T-cell (primary cell): ENCODE results near the gene GCNT1. TPM values are rescaled to one million over a fixed set of nuclear protein-coding genes. Genes with fewer than 3 reads are reported as not detected.
A peak's percentile ranks its signal among the peaks of the same experiment; 100 is the strongest.
"Not testable (repeated sequence)": the region's sequence is repeated elsewhere in the genome, so short reads cannot be mapped to it uniquely, and the experiment has no call there.

ENCODE experiments used
- ATAC-seq, 4 experiments: fragments of 200-7000 bp in 3 of 4; fragments of 150-1000 bp in 1 of 4; cut with Tn5 transposase; replicated peaks in 1 of 4; 1 replicate in 3 of 4; 2 replicates in 1 of 4; pipeline ENCODE4 v1.10.0; 2021; ENCODE audit warnings: moderate library complexity in 3 of 4, mild to moderate bottlenecking in 2 of 4, moderate number of reproducible peaks in 1 of 4
- CTCF ChIA-PET, 2 donors: fragments of 300-600 bp; sonication (Branson Sonifier 250); formaldehyde crosslinking; loops; one replicate each; lab custom pipeline; 2022; ENCODE audit warnings: antibody characterized with exemption in 2 of 2; lab: Charles Lee
- POLR2A ChIA-PET, 2 donors: fragments of 300-600 bp; sonication (Branson Sonifier 250); formaldehyde crosslinking; loops; one replicate each; lab custom pipeline; 2022; ENCODE audit warnings: antibody characterized with exemption in 2 of 2; lab: Charles Lee
- DNase-seq, 35 experiments: peaks; one replicate each; pipeline versions ENCODE4 v3.0.0 to v3.0.0-alpha.2; 2013 to 2023
- H3K27ac ChIP-seq: one replicate; pipeline ENCODE4 v1.5.1; 2013; ENCODE audit warnings: low read length
- H3K27me3 ChIP-seq, 2 experiments: replicated peaks in 1 of 2; 1 replicate in 1 of 2; 2 replicates in 1 of 2; pipeline versions ENCODE4 v1.6.1 to v1.7.0; 2013; ENCODE audit warnings: low read length in 1 of 2, mixed read lengths in 1 of 2; ENCODE audit not compliant: control insufficient read depth in 2 of 2, insufficient read depth in 2 of 2; ENCODE audit errors: extremely low read depth in 1 of 2
- H3K36me3 ChIP-seq, 2 donors: 1 replicate in 1 of 2; 2 replicates in 1 of 2; pipeline versions ENCODE4 v1.6.1 to v1.7.0; 2013; ENCODE audit warnings: low read length in 1 of 2; ENCODE audit not compliant: control insufficient read depth in 2 of 2, insufficient read depth in 1 of 2; ENCODE audit errors: extremely low read depth in 1 of 2
- H3K4me1 ChIP-seq, 2 experiments: 1 replicate in 1 of 2; 2 replicates in 1 of 2; pipeline versions ENCODE4 v1.6.1 to v1.7.0; 2013; ENCODE audit warnings: low read length in 2 of 2, mixed read lengths in 1 of 2; ENCODE audit not compliant: insufficient read depth in 2 of 2, control insufficient read depth in 1 of 2; ENCODE audit errors: extremely low read depth in 1 of 2
- H3K4me3 ChIP-seq, 2 donors: 1 replicate in 1 of 2; 2 replicates in 1 of 2; pipeline versions ENCODE4 v1.5.1 to v1.7.0; 2013; ENCODE audit warnings: mild to moderate bottlenecking in 2 of 2, low read length in 1 of 2, moderate library complexity in 1 of 2; ENCODE audit not compliant: control insufficient read depth in 1 of 2; ENCODE audit errors: extremely low read depth in 1 of 2
- H3K9me3 ChIP-seq: 2 replicates; pipeline ENCODE4 v1.7.0; 2013
- H3K27ac Mint-ChIP-seq, 2 donors: one replicate each; pipeline ENCODE4 v1.8.0; 2020 to 2021; ENCODE audit warnings: mild to moderate bottlenecking in 2 of 2, mixed read lengths in 2 of 2
- H3K27me3 Mint-ChIP-seq, 2 donors: one replicate each; pipeline ENCODE4 v1.8.0; 2021 to 2022; ENCODE audit warnings: mixed read lengths in 2 of 2
- H3K36me3 Mint-ChIP-seq: one replicate; pipeline ENCODE4 v1.8.0; 2021; ENCODE audit warnings: mixed read lengths
- H3K4me1 Mint-ChIP-seq, 3 donors: one replicate each; pipeline ENCODE4 v1.8.0; 2020 to 2022; ENCODE audit warnings: mixed read lengths in 3 of 3, mild to moderate bottlenecking in 1 of 3
- H3K4me3 Mint-ChIP-seq, 3 donors: one replicate each; pipeline ENCODE4 v1.8.0; 2020 to 2022; ENCODE audit warnings: mild to moderate bottlenecking in 3 of 3, mixed read lengths in 3 of 3, moderate library complexity in 3 of 3
- H3K9me3 Mint-ChIP-seq, 3 donors: one replicate each; pipeline ENCODE4 v1.8.0; 2020 to 2022; ENCODE audit warnings: mixed read lengths in 3 of 3
- WGBS: methylation state at CpG from one replicate; pipeline ENCODE4 v1.1.5; 2013; ENCODE audit warnings: missing lambda C conversion rate; ENCODE audit not compliant: insufficient coverage; 5-methylcytosine and 5-hydroxymethylcytosine counted together
- total RNA-seq, 35 experiments: library from RNA in 6 of 35; stranded (reverse) in 6 of 35; fragments of 120-200 nt in 1 of 35; gene quantifications; one replicate each; pipeline versions ENCODE4 v1.2.1 to v1.2.4 and lab custom pipeline; 2013 to 2026

The GCNT1 gene
- total RNA-seq, 5 donors from 2014 or later (not counting 1 experiment from before 2014, with no cell fraction given): 3.8 to 9.6 (median 4.9) TPM

DNA sequence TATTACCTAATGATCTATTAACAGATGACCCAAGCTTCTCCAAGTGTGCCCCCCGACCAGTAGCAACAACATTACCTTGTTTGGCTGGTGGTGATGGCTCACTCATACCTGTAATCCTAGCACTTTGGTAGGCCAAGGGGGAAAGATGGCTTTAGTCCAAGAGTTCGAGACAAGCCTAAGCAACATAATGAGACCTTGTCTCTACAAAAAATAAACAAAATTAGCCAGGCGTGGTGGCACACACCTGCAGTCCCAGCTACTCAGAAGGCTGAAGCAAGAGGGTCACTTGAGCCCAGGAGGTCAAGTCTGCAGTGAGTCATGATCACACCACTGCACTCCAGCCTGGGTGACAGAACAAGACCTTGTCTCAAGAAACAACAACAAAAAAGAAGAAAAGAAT, 62.9 kb downstream of the GCNT1 start:
- DNase-seq (no peak), ATAC-seq (no peak)
- no peaks in the 10 kb centered on the region for H3K9me3 ChIP-seq
- Mint-ChIP-seq H3K4me1 (no peaks in the 10 kb centered on the region), H3K36me3 (peaks cover 3% of the 10 kb centered on the region), H3K27ac (no peak overlapping the region), H3K27me3 (peaks cover 0 to 3% of the 10 kb centered on the region in 2 donors), H3K4me3 (no peak overlapping the region), H3K9me3 (no peaks in the 10 kb centered on the region)
- H3K27ac ChIP-seq: no peak overlapping the region
- WGBS: 93% methylated on average over 2 of the region's 3 CpGs
- H3K4me1 ChIP-seq: no peaks in the 10 kb centered on the region
- H3K27me3 ChIP-seq: no peaks in the 10 kb centered on the region
- no peak overlapping the region for H3K4me3 ChIP-seq
- POLR2A ChIA-PET: interaction anchor here in 1 of 2 donors (0.6 kb wide), 1 partner anchor 18 kb away, joined by 3 read pairs; no protein-coding TSS in a partner anchor
- H3K36me3 ChIP-seq: no peaks in the 10 kb centered on the region
- CTCF ChIA-PET: no interaction called here

DNA sequence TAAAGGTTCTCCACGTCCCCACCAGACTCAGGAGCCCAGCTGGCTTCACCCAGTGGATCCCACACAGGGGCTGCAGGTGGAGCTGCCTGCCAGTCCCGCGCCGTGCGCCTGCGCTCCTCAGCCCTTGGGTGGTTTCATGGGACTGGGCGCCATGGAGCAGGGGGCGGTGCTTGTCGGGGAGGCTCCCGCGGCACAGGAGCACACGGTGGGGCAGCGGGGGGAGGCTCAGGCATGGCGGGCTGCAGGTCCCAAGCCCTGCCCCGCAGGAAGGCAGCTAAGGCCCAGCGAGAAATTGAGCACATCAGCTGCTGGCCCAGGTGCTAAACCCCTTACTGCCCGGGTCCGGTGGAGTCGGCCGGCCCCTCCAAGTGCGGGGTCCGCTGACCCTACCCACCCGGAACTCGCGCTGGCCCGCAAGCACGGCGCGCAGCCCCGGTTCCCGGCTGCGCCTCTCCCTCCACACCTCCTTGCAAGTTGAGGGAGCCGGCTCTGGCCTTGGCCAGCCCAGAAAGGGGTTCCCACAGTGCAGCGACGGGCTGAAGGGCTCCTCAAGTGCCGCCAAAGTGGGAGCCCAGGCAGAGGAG, 64.7 kb downstream of the GCNT1 start:
- DNase-seq: peak in 1 of 35 experiments; percentile 6
- ATAC-seq: not testable (repeated sequence)

DNA sequence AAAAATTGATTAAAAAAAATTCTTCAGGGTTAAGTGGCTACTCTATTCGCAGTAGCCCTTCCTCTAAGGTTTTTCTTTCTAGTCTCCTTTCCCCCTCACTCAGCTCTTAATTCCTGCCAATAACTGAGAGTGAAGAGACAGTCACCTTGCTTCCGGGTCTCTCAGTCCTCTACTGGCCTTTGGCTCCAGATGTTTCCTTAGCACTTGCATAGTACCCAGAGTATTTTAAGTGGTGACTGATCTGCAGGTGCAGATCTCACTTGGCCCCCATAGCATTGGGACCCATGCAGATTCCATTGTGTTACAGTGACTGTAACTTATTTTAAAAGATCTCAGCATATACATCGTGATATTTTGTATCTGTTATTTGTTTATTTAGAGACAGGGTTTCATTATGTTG, 66.2 kb downstream of the GCNT1 start:
- no CpG with 5 or more reads among the region's 3 CpGs for WGBS
- H3K36me3 Mint-ChIP-seq: no peaks in the 10 kb centered on the region
- H3K9me3 ChIP-seq: no peaks in the 10 kb centered on the region
- H3K27me3 ChIP-seq: no peaks in the 10 kb centered on the region
- DNase-seq (no peak), ATAC-seq (no peak)
- no peak overlapping the region for H3K4me3 ChIP-seq
- H3K36me3 ChIP-seq: no peaks in the 10 kb centered on the region
- no peak overlapping the region for H3K4me3 Mint-ChIP-seq
- ChIA-PET CTCF (no interaction called here), POLR2A (no interaction called here)
- H3K27me3 Mint-ChIP-seq: no peaks in the 10 kb centered on the region
- H3K9me3 Mint-ChIP-seq: no peaks in the 10 kb centered on the region
- H3K27ac Mint-ChIP-seq: no peak overlapping the region
- no peak overlapping the region for H3K27ac ChIP-seq
- H3K4me1 Mint-ChIP-seq: no peaks in the 10 kb centered on the region
- H3K4me1 ChIP-seq: peaks cover 0 to under 1% of the 10 kb centered on the region in 2 experiments

More for the DNA sequence above, 64.7 kb downstream of the GCNT1 start:
- H3K27ac ChIP-seq, H3K9me3 ChIP-seq, CTCF ChIA-PET, POLR2A ChIA-PET, H3K9me3 Mint-ChIP-seq, H3K4me1 Mint-ChIP-seq, H3K4me1 ChIP-seq, H3K27me3 Mint-ChIP-seq, H3K27ac Mint-ChIP-seq, H3K4me3 Mint-ChIP-seq, H3K4me3 ChIP-seq, H3K36me3 ChIP-seq, H3K27me3 ChIP-seq, H3K36me3 Mint-ChIP-seq: not testable (repeated sequence)
- WGBS: 87% methylated on average over 25 of the region's 36 CpGs

DNA sequence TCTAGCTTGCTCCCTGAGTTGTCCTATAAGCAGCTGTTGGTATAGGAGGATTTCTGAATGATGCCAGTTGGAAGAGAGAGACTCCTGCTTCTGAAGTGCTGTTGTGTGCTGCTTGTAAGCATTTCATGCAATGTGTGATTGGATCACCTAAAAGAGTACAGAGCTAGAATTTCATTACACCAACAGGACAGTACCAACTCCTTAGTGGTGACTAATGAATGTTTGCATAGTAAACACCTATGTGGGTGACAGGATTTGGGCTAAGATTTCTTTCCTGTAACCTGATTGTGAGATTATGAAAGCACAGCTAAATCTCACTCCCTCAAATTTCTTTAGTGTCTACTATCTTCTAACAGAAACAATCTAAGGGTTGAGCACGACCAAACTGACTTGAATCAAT, 67.0 kb downstream of the GCNT1 start:
- H3K36me3 ChIP-seq: no peaks in the 10 kb centered on the region
- no peak overlapping the region for H3K27ac ChIP-seq
- WGBS: 38% methylated on average over 1 of the region's 1 CpG
- Mint-ChIP-seq H3K27ac (no peak overlapping the region), H3K4me3 (no peak overlapping the region), H3K27me3 (no peaks in the 10 kb centered on the region), H3K9me3 (no peaks in the 10 kb centered on the region), H3K36me3 (no peaks in the 10 kb centered on the region), H3K4me1 (peaks cover 0 to 4% (median 0%) of the 10 kb centered on the region in 3 donors)
- ATAC-seq: no peak
- no peak for DNase-seq
- no peak overlapping the region for H3K4me3 ChIP-seq
- H3K4me1 ChIP-seq: peaks cover 0 to 4% of the 10 kb centered on the region in 2 experiments
- H3K27me3 ChIP-seq: no peaks in the 10 kb centered on the region
- CTCF ChIA-PET: no interaction called here
- POLR2A ChIA-PET: no interaction called here
- no peaks in the 10 kb centered on the region for H3K9me3 ChIP-seq

DNA sequence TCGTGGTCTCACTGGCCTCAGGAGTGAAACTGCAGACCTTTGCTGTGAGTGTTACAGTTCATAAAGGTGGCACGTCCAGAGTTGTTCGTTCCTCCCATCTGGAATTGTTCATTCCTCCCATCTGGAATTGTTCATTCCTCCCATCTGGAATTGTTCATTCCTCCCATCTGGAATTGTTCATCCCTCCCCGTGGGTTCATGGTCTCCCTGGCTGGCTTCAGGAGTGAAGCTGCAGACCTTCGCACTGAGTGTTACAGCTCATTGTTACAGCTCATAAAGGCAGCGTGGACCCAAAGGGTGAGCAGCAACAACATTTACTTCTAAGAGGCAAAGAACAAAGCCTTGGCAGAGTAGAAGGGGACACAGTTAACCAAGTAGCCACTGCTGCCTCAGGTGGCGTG, 69.1 kb downstream of the GCNT1 start:
- Histone ChIP-seq H3K4me1 (peaks cover 0 to 4% of the 10 kb centered on the region in 2 experiments), H3K36me3 (no peaks in the 10 kb centered on the region), H3K9me3 (no peaks in the 10 kb centered on the region), H3K27me3 (no peaks in the 10 kb centered on the region), H3K4me3 (no peak overlapping the region), H3K27ac (no peak overlapping the region)
- H3K4me3 Mint-ChIP-seq: no peak overlapping the region
- H3K27ac Mint-ChIP-seq: no peak overlapping the region
- H3K4me1 Mint-ChIP-seq: peaks cover 0 to 4% (median 0%) of the 10 kb centered on the region in 3 donors
- CTCF ChIA-PET: no interaction called here
- H3K27me3 Mint-ChIP-seq: no peaks in the 10 kb centered on the region
- 96% methylated on average over 5 of the region's 7 CpGs for WGBS
- DNase-seq: no peak
- H3K9me3 Mint-ChIP-seq: no peaks in the 10 kb centered on the region
- ATAC-seq: no peak
- POLR2A ChIA-PET: no interaction called here
- no peaks in the 10 kb centered on the region for H3K36me3 Mint-ChIP-seq

DNA sequence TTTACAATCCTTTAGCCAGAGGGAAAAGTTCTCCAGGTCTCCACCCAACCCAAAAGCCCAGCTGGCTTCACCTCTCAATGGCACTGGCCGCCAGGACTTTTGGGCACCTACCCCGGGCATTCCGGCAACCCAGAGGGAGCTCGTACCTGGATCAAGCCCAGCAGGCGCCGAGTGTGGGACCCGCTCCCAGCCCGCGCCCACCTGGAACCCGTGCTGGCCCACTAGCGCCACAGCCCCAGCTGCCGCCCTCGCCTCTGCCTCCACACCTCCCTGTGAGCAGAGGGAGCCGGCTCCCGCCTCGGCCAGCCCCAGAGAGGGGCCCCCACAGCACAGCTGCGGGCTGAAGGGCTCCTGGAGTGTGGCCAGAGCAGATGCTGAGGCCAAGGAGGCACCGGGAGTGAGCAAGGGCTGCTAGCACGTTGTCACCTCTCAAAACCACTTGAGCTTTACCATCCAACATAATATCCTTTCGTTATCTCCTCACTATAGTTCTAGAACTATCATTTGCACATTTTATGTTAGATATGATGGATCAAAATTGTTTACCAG, 69.7 kb downstream of the GCNT1 start:
- DNase-seq: no peak
- Histone ChIP-seq H3K27ac (no peak overlapping the region), H3K4me1 (peaks cover 0 to 4% of the 10 kb centered on the region in 2 experiments), H3K36me3 (no peaks in the 10 kb centered on the region), H3K27me3 (no peaks in the 10 kb centered on the region), H3K4me3 (no peak overlapping the region), H3K9me3 (no peaks in the 10 kb centered on the region)
- Mint-ChIP-seq H3K36me3 (no peaks in the 10 kb centered on the region), H3K27ac (no peak overlapping the region), H3K9me3 (no peaks in the 10 kb centered on the region), H3K4me1 (peaks cover 0 to 4% (median 0%) of the 10 kb centered on the region in 3 donors), H3K27me3 (no peaks in the 10 kb centered on the region), H3K4me3 (no peak overlapping the region)
- ChIA-PET POLR2A (interaction anchor here in 1 of 2 donors (0.6 kb wide), 1 partner anchor 135 kb away, joined by 4 read pairs; no protein-coding TSS in a partner anchor), CTCF (interaction anchor here in 1 of 2 donors (0.6 kb wide), 1 partner anchor 47 kb away, joined by 3 read pairs; no protein-coding TSS in a partner anchor)
- no peak for ATAC-seq
- WGBS: 97% methylated on average over 17 of the region's 20 CpGs
